Heart left ventricle (tissue), 13 donors: ENCODE measurements around the gene TEAD1.

Experiments used
- CTCF ChIP-seq, 12 donors: fragments of 200-600 bp; sonication (generic) in 4 of 12; IDR thresholded peaks; one replicate each; pipeline versions ENCODE4 v1.5.0 to v1.8.0; 2018 to 2022; ENCODE audit warnings: antibody characterized with exemption in 12 of 12, mild to moderate bottlenecking in 5 of 12
- POLR2A ChIP-seq, 2 donors: fragments of 450-650 bp; IDR thresholded peaks; one replicate each; pipeline ENCODE4 v1.6.1; 2017; ENCODE audit warnings: antibody characterized with exemption in 2 of 2, mild to moderate bottlenecking in 2 of 2, moderate library complexity in 2 of 2
- donor health status: ischemic (EF 13 %, LVEDD 7.1; RV severe dilation, severe dysfunction).
- donor health status: DM: no; HTN: yes; CAD: no.
- donor health status: DM: no; HTN: no; CAD: no.
- donor health status: ischemic (EF 25% LVEDD 6.9; RV normal size, moderate dysfunction).
- donor health status: ischemic (EF 25% LVEDD 5.7; RV mildly dilated, moderate dysfunction).
- donor health status: ischemic (EF 35%, LVEDD 5.7; RV mildly dilated, moderate dysfunction).
- donor health status: nonischemic (EF 11% LVEDD 7.7; RV severe dilation, severe dysfunction).
- donor health status: DM: yes; HTN: yes; CAD: no.
- donor health status: PGD.
- donor health status: ischemic (EF 29% LVEDD 5.4; RV normal size, mild dysfunction).
- donor health status: nonischemic (EF 23%, LVEDD 6.1; RV moderate dilation, normal function).

GRCh38 chr11:12867531-12867930 is 193.3 kb downstream of the TEAD1 start:
- TF ChIP-seq CTCF (IDR thresholded peaks at IDR 0.05) (no peak), POLR2A (IDR thresholded peaks at IDR 0.05) (no peak)
